Measurements from ENCODE around the gene DPPA2. TPM values are rescaled to one million over a fixed set of nuclear protein-coding genes. Genes with fewer than 3 reads are reported as not detected.

Gene DPPA2
- total RNA-seq, 1 experiment from 2014 or later, result 15.0 TPM

- ChIA-PET CTCF (interaction anchor here (0.7 to 2.3 kb wide), 7 partner anchors 8 to 42 kb away, joined by 3 to 12 read pairs (median 4); no protein-coding TSS in a partner anchor), POLR2A (interaction anchor here (0.9 to 1.8 kb wide), 6 partner anchors 13 to 31 kb away, joined by 3 to 5 read pairs (median 3); no protein-coding TSS in a partner anchor)
- H3K27me3 Mint-ChIP-seq (ENCODE audit: low read depth), result no peaks in the 10 kb centered on the region
- H3K4me1 Mint-ChIP-seq, result peaks cover 66% of the 10 kb centered on the region
- peak overlapping the region; percentile 68 for H3K4me3 Mint-ChIP-seq
- peak overlapping the region; percentile 99 for H3K27ac Mint-ChIP-seq
- peaks cover 36% of the 10 kb centered on the region for H3K36me3 Mint-ChIP-seq
- DNase-seq (ENCODE audit: low spot score), result no peak
- ATAC-seq, result peak; percentile 49
- H3K9me3 Mint-ChIP-seq, result no peaks in the 10 kb centered on the region
- TF ChIP-seq ZNF423 (CRISPR knock-in tag; IDR thresholded peaks at IDR 0.05) (0 out of 2 replicates have a peak, but pooled peaks have one; percentile 47), IRF2 (CRISPR knock-in tag; IDR thresholded peaks at IDR 0.05; ENCODE audit: borderline replicate concordance, low read depth) (no peak), USF1 (CRISPR knock-in tag; IDR thresholded peaks at IDR 0.05) (0 out of 2 replicates have a peak, but pooled peaks have one; percentile 10), E2F4 (CRISPR knock-in tag; IDR thresholded peaks at IDR 0.05; ENCODE audit: borderline replicate concordance, low read depth) (no peak), GTF2I (CRISPR knock-in tag; conservative IDR thresholded peaks at IDR 0.05) (no peak), ZNF121 (CRISPR knock-in tag; IDR thresholded peaks at IDR 0.05) (no peak), ZNF138 (CRISPR knock-in tag; conservative IDR thresholded peaks at IDR 0.05) (no peak), ZMAT4 (CRISPR knock-in tag; IDR thresholded peaks at IDR 0.05) (no peak), TEAD1 (CRISPR knock-in tag; IDR thresholded peaks at IDR 0.05) (0 out of 2 replicates have a peak, but pooled peaks have one; percentile 16), SP1 (CRISPR knock-in tag; conservative IDR thresholded peaks at IDR 0.05) (peak; percentile 51; the same call in 1 of the 2 replicates), TCF7 (CRISPR knock-in tag; IDR thresholded peaks at IDR 0.05; ENCODE audit: low read depth) (no peak)
- TF ChIP-seq, protein P1, sequence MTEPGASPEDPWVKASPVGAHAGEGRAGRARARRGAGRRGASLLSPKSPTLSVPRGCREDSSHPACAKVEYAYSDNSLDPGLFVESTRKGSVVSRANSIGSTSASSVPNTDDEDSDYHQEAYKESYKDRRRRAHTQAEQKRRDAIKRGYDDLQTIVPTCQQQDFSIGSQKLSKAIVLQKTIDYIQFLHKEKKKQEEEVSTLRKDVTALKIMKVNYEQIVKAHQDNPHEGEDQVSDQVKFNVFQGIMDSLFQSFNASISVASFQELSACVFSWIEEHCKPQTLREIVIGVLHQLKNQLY (CRISPR knock-in tag; IDR thresholded peaks at IDR 0.05), result no peak
- TF ChIP-seq, protein P2, sequence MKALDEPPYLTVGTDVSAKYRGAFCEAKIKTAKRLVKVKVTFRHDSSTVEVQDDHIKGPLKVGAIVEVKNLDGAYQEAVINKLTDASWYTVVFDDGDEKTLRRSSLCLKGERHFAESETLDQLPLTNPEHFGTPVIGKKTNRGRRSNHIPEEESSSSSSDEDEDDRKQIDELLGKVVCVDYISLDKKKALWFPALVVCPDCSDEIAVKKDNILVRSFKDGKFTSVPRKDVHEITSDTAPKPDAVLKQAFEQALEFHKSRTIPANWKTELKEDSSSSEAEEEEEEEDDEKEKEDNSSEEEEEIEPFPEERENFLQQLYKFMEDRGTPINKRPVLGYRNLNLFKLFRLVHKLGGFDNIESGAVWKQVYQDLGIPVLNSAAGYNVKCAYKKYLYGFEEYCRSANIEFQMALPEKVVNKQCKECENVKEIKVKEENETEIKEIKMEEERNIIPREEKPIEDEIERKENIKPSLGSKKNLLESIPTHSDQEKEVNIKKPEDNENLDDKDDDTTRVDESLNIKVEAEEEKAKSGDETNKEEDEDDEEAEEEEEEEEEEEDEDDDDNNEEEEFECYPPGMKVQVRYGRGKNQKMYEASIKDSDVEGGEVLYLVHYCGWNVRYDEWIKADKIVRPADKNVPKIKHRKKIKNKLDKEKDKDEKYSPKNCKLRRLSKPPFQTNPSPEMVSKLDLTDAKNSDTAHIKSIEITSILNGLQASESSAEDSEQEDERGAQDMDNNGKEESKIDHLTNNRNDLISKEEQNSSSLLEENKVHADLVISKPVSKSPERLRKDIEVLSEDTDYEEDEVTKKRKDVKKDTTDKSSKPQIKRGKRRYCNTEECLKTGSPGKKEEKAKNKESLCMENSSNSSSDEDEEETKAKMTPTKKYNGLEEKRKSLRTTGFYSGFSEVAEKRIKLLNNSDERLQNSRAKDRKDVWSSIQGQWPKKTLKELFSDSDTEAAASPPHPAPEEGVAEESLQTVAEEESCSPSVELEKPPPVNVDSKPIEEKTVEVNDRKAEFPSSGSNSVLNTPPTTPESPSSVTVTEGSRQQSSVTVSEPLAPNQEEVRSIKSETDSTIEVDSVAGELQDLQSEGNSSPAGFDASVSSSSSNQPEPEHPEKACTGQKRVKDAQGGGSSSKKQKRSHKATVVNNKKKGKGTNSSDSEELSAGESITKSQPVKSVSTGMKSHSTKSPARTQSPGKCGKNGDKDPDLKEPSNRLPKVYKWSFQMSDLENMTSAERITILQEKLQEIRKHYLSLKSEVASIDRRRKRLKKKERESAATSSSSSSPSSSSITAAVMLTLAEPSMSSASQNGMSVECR (CRISPR knock-in tag; IDR thresholded peaks at IDR 0.05; ENCODE audit: borderline replicate concordance), result peak; percentile 19; the same call in 1 of the 2 replicates
Measured at GRCh38 chr3:109356442-109357155, 40.3 kb upstream of the DPPA2 start.

DNA sequence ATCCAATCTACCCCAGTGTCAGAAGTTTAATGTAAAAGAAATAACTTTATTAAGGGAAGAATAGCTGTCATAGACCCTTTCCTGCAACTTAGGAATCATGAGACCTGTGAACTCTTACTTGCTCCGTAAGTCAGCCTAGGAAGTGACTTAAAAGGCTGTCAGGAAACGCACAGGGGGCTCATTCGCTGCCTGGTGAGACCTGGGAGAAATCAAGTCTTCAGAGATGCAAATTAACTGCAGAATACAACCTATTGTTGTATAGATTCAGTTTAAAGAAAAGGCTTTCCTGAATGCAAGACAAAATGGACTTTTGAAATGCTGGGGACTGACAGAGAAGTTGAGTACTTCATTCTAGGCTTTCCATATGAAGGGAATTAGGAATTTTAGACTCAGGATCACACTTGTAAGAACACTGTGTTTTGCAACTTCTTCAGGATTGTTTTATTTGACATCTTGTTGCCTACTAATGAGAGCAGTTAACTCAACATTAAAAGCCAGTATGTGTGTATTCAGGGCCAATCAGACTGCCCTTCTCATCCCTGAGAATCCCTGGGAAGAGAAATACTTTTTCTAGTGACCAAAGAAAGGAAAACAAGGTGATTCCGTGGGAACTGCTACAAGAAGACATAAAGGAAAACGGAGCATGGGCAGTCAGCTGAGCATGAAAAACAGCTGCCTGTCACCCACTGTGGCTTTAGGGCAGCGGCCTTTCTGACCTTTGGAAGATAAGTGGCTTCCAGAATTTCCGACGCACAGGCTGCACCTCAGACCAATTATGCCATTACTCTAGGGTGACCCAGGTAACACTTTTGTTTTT is 39.5 kb upstream of the DPPA2 start:
- peaks cover 67% of the 10 kb centered on the region for H3K4me1 Mint-ChIP-seq
- CTCF ChIA-PET, result interaction anchor here (0.7 to 2.3 kb wide), 8 partner anchors 9 to 43 kb away, joined by 3 to 12 read pairs (median 4); no protein-coding TSS in a partner anchor
- TF ChIP-seq PRDM15 (CRISPR knock-in tag; IDR thresholded peaks at IDR 0.05) (no peak), ZSCAN18 (CRISPR knock-in tag; IDR thresholded peaks at IDR 0.05) (no peak)

More for the DNA sequence above, 39.5 kb upstream of the DPPA2 start:
- H3K27ac Mint-ChIP-seq, result peak overlapping the region; percentile 99
- H3K27me3 Mint-ChIP-seq (ENCODE audit: low read depth), result no peaks in the 10 kb centered on the region
- peak overlapping the region; percentile 68 for H3K4me3 Mint-ChIP-seq
- ATAC-seq (peak; percentile 83), DNase-seq (ENCODE audit: low spot score) (peak; percentile 71)
- no peaks in the 10 kb centered on the region for H3K9me3 Mint-ChIP-seq
- peaks cover 34% of the 10 kb centered on the region for H3K36me3 Mint-ChIP-seq
- POLR2A ChIA-PET, result interaction anchor here (0.7 to 1.8 kb wide), 8 partner anchors 10 to 910 kb away, joined by 3 to 9 read pairs (median 3); no protein-coding TSS in a partner anchor
